IMR-90 (cell line): ENCODE data around the gene KRTAP6-3. TPM values are rescaled to one million over a fixed set of nuclear protein-coding genes. Genes with fewer than 3 reads are reported as not detected.

Source experiments
- ATAC-seq: fragments of 200-7000 bp; cut with Tn5 transposase; 2 replicates; pipeline ENCODE4 v1.9.1; 2020; ENCODE audit warnings: low read depth, mild to moderate bottlenecking, moderate library complexity
- BruUV-seq: library from RNA; stranded (reverse); fragments of 400-500 nt; replicated peaks from 2 replicates; lab custom pipeline; 2021; lab: Mats Ljungman, UMichigan
- CTCF ChIA-PET: fragments of 300-600 bp; formaldehyde crosslinking; extraction: SDS; loops from one replicate; lab custom pipeline; 2021; ENCODE audit warnings: antibody characterized with exemption; lab: Yijun Ruan, JAX
- POLR2A ChIA-PET: fragments of 300-600 bp; sonication (Branson Sonifier 250); formaldehyde crosslinking; loops from one replicate; lab custom pipeline; 2022; ENCODE audit warnings: antibody characterized with exemption; ENCODE audit not compliant: unreplicated experiment; lab: Charles Lee
- DNase-seq: peaks from one replicate; pipeline ENCODE4 v3.0.0; 2013
- H2AFZ ChIP-seq: replicated peaks from 2 replicates; pipeline ENCODE3; 2013; ENCODE audit warnings: low read length, mild to moderate bottlenecking; ENCODE audit not compliant: poor library complexity
- H2AK5ac ChIP-seq: 2 replicates; pipeline ENCODE4 v1.6.1; 2013; ENCODE audit warnings: low read depth, low read length, inconsistent platforms
- H2AK9ac ChIP-seq: replicated peaks from 2 replicates; pipeline ENCODE3; 2013; ENCODE audit warnings: mild to moderate bottlenecking, low read depth, low read length, moderate library complexity; ENCODE audit not compliant: poor library complexity
- H2BK120ac ChIP-seq: 2 replicates; pipeline ENCODE4 v1.6.1; 2013; ENCODE audit warnings: low read depth, low read length, inconsistent platforms
- H2BK15ac ChIP-seq: 3 replicates; pipeline ENCODE4 v1.6.1; 2013; ENCODE audit warnings: low read depth, low read length, inconsistent platforms
- H2BK20ac ChIP-seq: 2 replicates; pipeline ENCODE4 v1.6.1; 2013; ENCODE audit warnings: low read depth, mild to moderate bottlenecking, inconsistent platforms, low read length, moderate library complexity
- H2BK5ac ChIP-seq: 2 replicates; pipeline ENCODE4 v1.6.1; 2013; ENCODE audit warnings: mild to moderate bottlenecking, low read depth, low read length, inconsistent platforms; ENCODE audit not compliant: poor library complexity, severe bottlenecking
- H3K14ac ChIP-seq: replicated peaks from 2 replicates; pipeline ENCODE4 v1.6.1; 2013; ENCODE audit warnings: low read depth, low read length, inconsistent platforms
- H3K18ac ChIP-seq: 2 replicates; pipeline ENCODE4 v1.6.1; 2013; ENCODE audit warnings: low read depth, low read length, control low read depth
- H3K23ac ChIP-seq: 2 replicates; pipeline ENCODE4 v1.6.1; 2013; ENCODE audit warnings: low read depth, low read length, inconsistent platforms
- H3K27ac ChIP-seq: 2 replicates; pipeline ENCODE4 v1.5.1; 2013; ENCODE audit warnings: mild to moderate bottlenecking, control low read depth, low read length; ENCODE audit not compliant: insufficient read depth
- H3K27me3 ChIP-seq: 2 replicates; pipeline ENCODE4 v1.6.1; 2013; ENCODE audit warnings: low read length; ENCODE audit not compliant: control insufficient read depth, insufficient read depth
- H3K36me3 ChIP-seq: 2 replicates; pipeline ENCODE4 v1.6.1; 2013; ENCODE audit warnings: low read length, mixed read lengths; ENCODE audit not compliant: control insufficient read depth, insufficient read depth
- H3K4ac ChIP-seq: 2 replicates; pipeline ENCODE4 v1.6.1; 2013; ENCODE audit warnings: low read depth, low read length, inconsistent platforms
- H3K4me1 ChIP-seq: 2 replicates; pipeline ENCODE4 v1.6.1; 2013; ENCODE audit warnings: low read length, mixed read lengths; ENCODE audit not compliant: control insufficient read depth, insufficient read depth
- H3K4me2 ChIP-seq: 2 replicates; pipeline ENCODE4 v1.6.1; 2013; ENCODE audit warnings: low read depth, mild to moderate bottlenecking, control low read depth, low read length, moderate library complexity
- H3K4me3 ChIP-seq: 2 replicates; pipeline ENCODE4 v1.5.1; 2013; ENCODE audit warnings: low read depth, mild to moderate bottlenecking, control low read depth, low read length, moderate library complexity; ENCODE audit not compliant: insufficient read depth
- H3K56ac ChIP-seq: 2 replicates; pipeline ENCODE4 v1.6.1; 2013; ENCODE audit warnings: low read length, inconsistent platforms; ENCODE audit not compliant: insufficient read depth; ENCODE audit errors: extremely low read depth
- H3K79me1 ChIP-seq, 2 experiments: 2 replicates each; pipeline ENCODE4 v1.6.1; 2013; ENCODE audit warnings: low read length in 2 of 2, inconsistent platforms in 1 of 2, low read depth in 1 of 2
- H3K9ac ChIP-seq: 2 replicates; pipeline ENCODE4 v1.6.1; 2013; ENCODE audit warnings: low read depth, low read length, control low read depth
- H3K9me1 ChIP-seq: 2 replicates; pipeline ENCODE4 v1.6.1; 2013; ENCODE audit warnings: low read length, inconsistent platforms; ENCODE audit not compliant: insufficient read depth
- H3K9me3 ChIP-seq: 2 replicates; pipeline ENCODE4 v1.6.1; 2013; ENCODE audit warnings: low read length; ENCODE audit not compliant: control insufficient read depth, insufficient read depth
- H4K20me1 ChIP-seq: 2 replicates; pipeline ENCODE4 v1.6.1; 2013; ENCODE audit warnings: low read length, inconsistent platforms; ENCODE audit not compliant: insufficient read depth
- H4K5ac ChIP-seq: 2 replicates; pipeline ENCODE4 v1.6.1; 2013; ENCODE audit warnings: mild to moderate bottlenecking, low read depth, low read length, control low read depth
- H4K8ac ChIP-seq, 2 experiments: 2 replicates each; pipeline ENCODE4 v1.6.1; 2013; ENCODE audit warnings: low read depth in 2 of 2, low read length in 2 of 2, control low read depth in 1 of 2, inconsistent platforms in 1 of 2
- H4K91ac ChIP-seq: 2 replicates; pipeline ENCODE4 v1.6.1; 2013; ENCODE audit warnings: low read depth, low read length, inconsistent platforms; ENCODE audit not compliant: insufficient read depth
- BHLHE40 ChIP-seq: fragments of 150-350 bp; IDR thresholded peaks from 2 replicates; pipeline ENCODE4 v1.6.1; 2016; ENCODE audit warnings: mild to moderate bottlenecking, low read depth, low read length
- CEBPB ChIP-seq: IDR thresholded peaks from 2 replicates; pipeline ENCODE4 v1.6.1; 2012; ENCODE audit warnings: low read depth, low read length, improper control_type of control experiment
- CHD1 ChIP-seq: IDR thresholded peaks from 2 replicates; pipeline ENCODE4 v1.6.1; 2012; ENCODE audit warnings: low read depth, low read length, improper control_type of control experiment
- FOS ChIP-seq: fragments of 150-350 bp; IDR thresholded peaks from 2 replicates; pipeline ENCODE4 v1.6.1; 2016; ENCODE audit warnings: low read depth, low read length
- MAFK ChIP-seq: IDR thresholded peaks from 2 replicates; pipeline ENCODE4 v1.6.1; 2012; ENCODE audit warnings: low read depth, low read length, improper control_type of control experiment
- MXI1 ChIP-seq: IDR thresholded peaks from 2 replicates; pipeline ENCODE4 v1.6.1; 2012; ENCODE audit warnings: low read depth, mild to moderate bottlenecking, low read length, moderate library complexity, borderline replicate concordance
- NFE2L2 ChIP-seq: fragments of 150-350 bp; IDR thresholded peaks from 2 replicates; pipeline ENCODE4 v1.6.1; 2016; ENCODE audit warnings: low read depth, mild to moderate bottlenecking, low read length
- POLR2A ChIP-seq: IDR thresholded peaks from 2 replicates; pipeline ENCODE4 v1.6.1; 2012; ENCODE audit warnings: mild to moderate bottlenecking, low read depth, low read length
- RAD21 ChIP-seq: IDR thresholded peaks from 2 replicates; pipeline ENCODE4 v1.6.1; 2012; ENCODE audit warnings: low read length, improper control_type of control experiment
- RCOR1 ChIP-seq: IDR thresholded peaks from 2 replicates; pipeline ENCODE4 v1.6.1; 2012; ENCODE audit warnings: mild to moderate bottlenecking, low read length, improper control_type of control experiment; ENCODE audit not compliant: insufficient replicate concordance
- SMC3 ChIP-seq: fragments of 150-350 bp; IDR thresholded peaks from 2 replicates; pipeline ENCODE4 v1.6.1; 2016; ENCODE audit warnings: low read depth, mild to moderate bottlenecking, antibody characterized with exemption, low read length, moderate library complexity
- WGBS, 2 experiments: methylation state at CpG; one replicate each; pipeline versions ENCODE4 v1.1.5 to v1.1.7; 2013; ENCODE audit warnings: missing lambda C conversion rate in 2 of 2; ENCODE audit not compliant: insufficient read length in 1 of 2; ENCODE audit errors: extremely low coverage in 2 of 2; 5-methylcytosine and 5-hydroxymethylcytosine counted together
- dilution Hi-C: fragments of 300-500 bp; cut with HindIII; formaldehyde crosslinking; loops from one replicate; pipeline ENCODE4 v1.14.3; 2018; ENCODE audit warnings: low sequenced_read_pairs; ENCODE audit not compliant: unreplicated experiment
- in situ Hi-C: fragments of 300-500 bp; cut with MboI; formaldehyde crosslinking; loops from 3 replicates; pipeline ENCODE4 v1.14.3; 2019; ENCODE audit warnings: low sequenced_read_pairs, inconsistent platforms, mixed read lengths
- intact Hi-C: fragments of 100-400 bp; cut with micrococcal nuclease; formaldehyde crosslinking; loops from 2 replicates; pipeline ENCODE4 v1.10.0; 2022
- polyA plus RNA-seq, 3 experiments: library from polyadenylated mRNA; depleted of rRNA; stranded (reverse); fragments of >200 nt; gene quantifications; 2 replicates each; pipeline ENCODE4 v1.2.3, GENCODE V29; 2012; ENCODE audit warnings: low replicate concordance in 1 of 3
- total RNA-seq: library from RNA; depleted of rRNA; stranded (reverse); fragments of >200 nt; gene quantifications from 2 replicates; pipeline ENCODE4 v1.2.3, GENCODE V29; 2012
- TF ChIP-seq, protein P1 (sequence below): fragments of 150-350 bp; IDR thresholded peaks from 2 replicates; pipeline ENCODE4 v1.6.1; 2016; ENCODE audit warnings: low read depth, mild to moderate bottlenecking, low read length, moderate library complexity, borderline replicate concordance
- TF ChIP-seq, protein P2 (sequence below): conservative IDR thresholded peaks from 2 replicates; pipeline ENCODE4 v1.5.1; 2012; ENCODE audit warnings: mild to moderate bottlenecking, low read depth, low read length, improper control_type of control experiment
- TF ChIP-seq, protein P3 (sequence below): fragments of 150-350 bp; IDR thresholded peaks from 2 replicates; pipeline ENCODE4 v1.6.1; 2017; ENCODE audit warnings: mild to moderate bottlenecking, antibody characterized with exemption, low read length, low read depth

The KRTAP6-3 gene
- total and polyA plus RNA-seq, 2 of the 4 experiments (the other 2 are of a cell fraction): not detected

DNA sequence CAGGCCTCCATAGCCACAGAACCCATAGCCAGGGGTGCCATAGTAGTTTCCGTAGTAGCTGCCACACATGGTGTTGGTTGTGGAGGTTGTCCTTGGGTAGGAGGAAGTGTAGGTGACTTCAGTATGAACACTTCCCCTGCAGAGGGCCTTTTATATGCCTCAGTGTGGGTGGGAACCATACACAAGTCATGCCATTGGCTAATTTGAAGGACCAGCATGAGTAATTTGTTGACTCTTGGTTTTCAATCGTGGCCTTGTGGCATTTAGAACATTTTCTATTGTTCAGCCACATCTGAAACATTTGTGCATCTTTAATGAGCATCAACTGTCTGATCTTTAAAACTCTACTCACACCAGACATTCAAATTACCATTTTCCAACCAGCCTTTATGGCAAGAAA is 21.6 kb downstream of the KRTAP6-3 start, which contains the start of gene KRTAP6-1:
KRTAP6-1 (minus strand) TSS at position 95 of the 400 bp plus-strand sequence; CDS start at position 69, 26 bp downstream.
- Histone ChIP-seq H3K4me3 (no peak within 1 kb of the TSS), H3K23ac (no peak within 1 kb of the TSS), H2AFZ (no peak within 1 kb of the TSS), H4K20me1 (no peaks in the 10 kb centered on the region), H3K79me1 (no peaks in the 10 kb centered on the region), H2AK9ac (no peak within 1 kb of the TSS), H3K9me1 (no peaks in the 10 kb centered on the region), H3K56ac (no peak within 1 kb of the TSS), H3K4me2 (no peak within 1 kb of the TSS), H2AK5ac (no peak within 1 kb of the TSS), H3K27me3 (no peaks in the 10 kb centered on the region), H3K9me3 (peaks cover 14% of the 10 kb centered on the region), H4K91ac (no peak within 1 kb of the TSS), H2BK5ac (no peak within 1 kb of the TSS), H2BK120ac (no peak within 1 kb of the TSS), H4K5ac (no peak within 1 kb of the TSS), H3K36me3 (no peaks in the 10 kb centered on the region), H3K4ac (no peak within 1 kb of the TSS), H3K9ac (no peak within 1 kb of the TSS), H2BK20ac (no peak within 1 kb of the TSS), H4K8ac (no peak within 1 kb of the TSS), H3K14ac (no peak within 1 kb of the TSS), H3K27ac (no peak within 1 kb of the TSS), H3K4me1 (no peaks in the 10 kb centered on the region), H3K18ac (no peak within 1 kb of the TSS), H2BK15ac (no peak within 1 kb of the TSS)
- dilution Hi-C loops (no loop called here), in situ Hi-C loops (no loop called here), intact Hi-C loops (no loop called here)
- DNase-seq (no peak), ATAC-seq (no peak)
- TF ChIP-seq MAFK (no peak), MXI1 (no peak), NFE2L2 (no peak), FOS (no peak), SMC3 (no peak), RAD21 (no peak), RCOR1 (no peak), POLR2A (no peak), CHD1 (no peak), BHLHE40 (no peak), CEBPB (no peak)
- TF ChIP-seq, protein P1, sequence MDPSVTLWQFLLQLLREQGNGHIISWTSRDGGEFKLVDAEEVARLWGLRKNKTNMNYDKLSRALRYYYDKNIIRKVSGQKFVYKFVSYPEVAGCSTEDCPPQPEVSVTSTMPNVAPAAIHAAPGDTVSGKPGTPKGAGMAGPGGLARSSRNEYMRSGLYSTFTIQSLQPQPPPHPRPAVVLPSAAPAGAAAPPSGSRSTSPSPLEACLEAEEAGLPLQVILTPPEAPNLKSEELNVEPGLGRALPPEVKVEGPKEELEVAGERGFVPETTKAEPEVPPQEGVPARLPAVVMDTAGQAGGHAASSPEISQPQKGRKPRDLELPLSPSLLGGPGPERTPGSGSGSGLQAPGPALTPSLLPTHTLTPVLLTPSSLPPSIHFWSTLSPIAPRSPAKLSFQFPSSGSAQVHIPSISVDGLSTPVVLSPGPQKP: no peak
- TF ChIP-seq, protein P2, sequence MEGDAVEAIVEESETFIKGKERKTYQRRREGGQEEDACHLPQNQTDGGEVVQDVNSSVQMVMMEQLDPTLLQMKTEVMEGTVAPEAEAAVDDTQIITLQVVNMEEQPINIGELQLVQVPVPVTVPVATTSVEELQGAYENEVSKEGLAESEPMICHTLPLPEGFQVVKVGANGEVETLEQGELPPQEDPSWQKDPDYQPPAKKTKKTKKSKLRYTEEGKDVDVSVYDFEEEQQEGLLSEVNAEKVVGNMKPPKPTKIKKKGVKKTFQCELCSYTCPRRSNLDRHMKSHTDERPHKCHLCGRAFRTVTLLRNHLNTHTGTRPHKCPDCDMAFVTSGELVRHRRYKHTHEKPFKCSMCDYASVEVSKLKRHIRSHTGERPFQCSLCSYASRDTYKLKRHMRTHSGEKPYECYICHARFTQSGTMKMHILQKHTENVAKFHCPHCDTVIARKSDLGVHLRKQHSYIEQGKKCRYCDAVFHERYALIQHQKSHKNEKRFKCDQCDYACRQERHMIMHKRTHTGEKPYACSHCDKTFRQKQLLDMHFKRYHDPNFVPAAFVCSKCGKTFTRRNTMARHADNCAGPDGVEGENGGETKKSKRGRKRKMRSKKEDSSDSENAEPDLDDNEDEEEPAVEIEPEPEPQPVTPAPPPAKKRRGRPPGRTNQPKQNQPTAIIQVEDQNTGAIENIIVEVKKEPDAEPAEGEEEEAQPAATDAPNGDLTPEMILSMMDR: no peak
- TF ChIP-seq, protein P3, sequence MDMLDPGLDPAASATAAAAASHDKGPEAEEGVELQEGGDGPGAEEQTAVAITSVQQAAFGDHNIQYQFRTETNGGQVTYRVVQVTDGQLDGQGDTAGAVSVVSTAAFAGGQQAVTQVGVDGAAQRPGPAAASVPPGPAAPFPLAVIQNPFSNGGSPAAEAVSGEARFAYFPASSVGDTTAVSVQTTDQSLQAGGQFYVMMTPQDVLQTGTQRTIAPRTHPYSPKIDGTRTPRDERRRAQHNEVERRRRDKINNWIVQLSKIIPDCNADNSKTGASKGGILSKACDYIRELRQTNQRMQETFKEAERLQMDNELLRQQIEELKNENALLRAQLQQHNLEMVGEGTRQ: no peak
- CTCF ChIA-PET: interaction anchor here (0.6 kb wide), 1 partner anchor 23 kb away, joined by 3 read pairs; no protein-coding TSS in a partner anchor
- POLR2A ChIA-PET: no interaction called here
- 0% methylated on average over 1 of the region's 2 CpGs; no CpG with 5 or more reads in 1 of the 2 experiments for WGBS, 2 experiments
- BruUV-seq: no TSS peak
